Left lung (tissue), 10 donors: ENCODE measurements around the gene GABBR1. TPM values are rescaled to one million over a fixed set of nuclear protein-coding genes. Genes with fewer than 3 reads are reported as not detected.
"Not testable (repeated sequence)": the region's sequence is repeated elsewhere in the genome, so short reads cannot be mapped to it uniquely, and the experiment has no call there.

Experiments
- ATAC-seq: fragments of 200-7000 bp; cut with Tn5 transposase; one replicate; pipeline ENCODE4 v1.9.1; 2020; ENCODE audit warnings: moderate library complexity
- DNase-seq, 4 donors: peaks; one replicate each; pipeline ENCODE4 v3.0.0-alpha.2; 2013 to 2020
- H3K27ac ChIP-seq, 2 donors: fragments of 200-600 bp; sonication (generic) in 1 of 2; one replicate each; pipeline versions ENCODE4 v1.5.0 to v1.8.0; 2020 to 2021
- H3K27me3 ChIP-seq, 2 donors: fragments of 200-600 bp; sonication (generic) in 1 of 2; one replicate each; pipeline versions ENCODE4 v1.5.0 to v1.8.0; 2020 to 2021
- H3K36me3 ChIP-seq, 2 donors: fragments of 200-600 bp; sonication (generic) in 1 of 2; one replicate each; pipeline versions ENCODE4 v1.5.0 to v1.8.0; 2020 to 2021
- H3K4me1 ChIP-seq, 2 donors: fragments of 200-600 bp; one replicate each; pipeline ENCODE4 v1.8.0; 2021
- H3K4me3 ChIP-seq, 2 donors: fragments of 200-600 bp; sonication (generic) in 1 of 2; one replicate each; pipeline versions ENCODE4 v1.5.0 to v1.8.0; 2020 to 2021; ENCODE audit warnings: mild to moderate bottlenecking in 1 of 2
- H3K9me3 ChIP-seq, 2 donors: fragments of 200-600 bp; sonication (generic) in 1 of 2; one replicate each; pipeline versions ENCODE4 v1.5.0 to v1.8.0; 2020 to 2021
- intact Hi-C, 2 donors: fragments of 100-400 bp; cut with DNase I; formaldehyde crosslinking; loops; one replicate each; pipeline versions ENCODE4 v1.11.2 to v1.14.2; 2022
- polyA plus RNA-seq, 6 donors: library from polyadenylated mRNA; unstranded; fragments of 120-200 nt; gene quantifications; one replicate each; pipeline ENCODE4 v1.2.1, GENCODE V29; 2013; ENCODE audit not compliant: insufficient read length in 6 of 6
- total RNA-seq, 2 donors: library from RNA; stranded (reverse); fragmentation: NEBNext Ultra II Directional; extraction: Animal tissue kit (Norgen Biotek cat#: 25700); gene quantifications; one replicate each; pipeline ENCODE4 v1.2.1, GENCODE V29; 2021
- TF ChIP-seq, protein P1 (sequence below), 2 donors: fragments of 200-600 bp; sonication (generic) in 1 of 2; IDR thresholded peaks; one replicate each; pipeline versions ENCODE4 v1.5.0 to v1.8.0; 2021; ENCODE audit warnings: antibody characterized with exemption in 2 of 2
- donor health status: DM: no; HTN: yes; CAD: no.
- donor health status: DM: no; HTN: no; CAD: no.

GABBR1 gene
- total and polyA plus RNA-seq, 8 donors: 25.0 to 122 (median 92.0) TPM

DNA sequence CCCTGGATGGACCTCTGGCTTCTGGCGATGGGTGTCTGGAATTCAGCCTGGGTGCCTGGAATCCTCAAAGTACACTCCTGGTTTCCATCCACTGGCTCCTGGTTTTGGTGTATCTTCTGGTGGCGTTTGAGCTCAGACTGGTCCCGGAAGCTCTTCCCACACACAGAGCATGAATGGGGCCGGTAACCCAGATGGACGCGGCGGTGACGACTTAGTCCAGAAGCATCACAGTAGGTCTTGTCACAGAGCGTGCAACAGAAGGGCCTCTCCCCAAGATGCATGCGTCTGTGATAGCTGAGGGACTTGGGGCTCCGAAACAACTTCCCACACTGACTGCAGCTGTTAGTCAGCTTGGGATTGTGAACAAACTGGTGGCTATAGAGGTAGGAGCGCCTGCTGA lies 40.2 kb upstream of the GABBR1 start:
- H3K27me3 ChIP-seq: peaks cover 0 to 27% of the 10 kb centered on the region in 2 donors
- intact Hi-C loops: no loop called here
- H3K4me1 ChIP-seq: no peaks in the 10 kb centered on the region
- H3K27ac ChIP-seq: no peak overlapping the region
- no peak overlapping the region for H3K4me3 ChIP-seq
- ATAC-seq: no peak
- TF ChIP-seq, protein P1, sequence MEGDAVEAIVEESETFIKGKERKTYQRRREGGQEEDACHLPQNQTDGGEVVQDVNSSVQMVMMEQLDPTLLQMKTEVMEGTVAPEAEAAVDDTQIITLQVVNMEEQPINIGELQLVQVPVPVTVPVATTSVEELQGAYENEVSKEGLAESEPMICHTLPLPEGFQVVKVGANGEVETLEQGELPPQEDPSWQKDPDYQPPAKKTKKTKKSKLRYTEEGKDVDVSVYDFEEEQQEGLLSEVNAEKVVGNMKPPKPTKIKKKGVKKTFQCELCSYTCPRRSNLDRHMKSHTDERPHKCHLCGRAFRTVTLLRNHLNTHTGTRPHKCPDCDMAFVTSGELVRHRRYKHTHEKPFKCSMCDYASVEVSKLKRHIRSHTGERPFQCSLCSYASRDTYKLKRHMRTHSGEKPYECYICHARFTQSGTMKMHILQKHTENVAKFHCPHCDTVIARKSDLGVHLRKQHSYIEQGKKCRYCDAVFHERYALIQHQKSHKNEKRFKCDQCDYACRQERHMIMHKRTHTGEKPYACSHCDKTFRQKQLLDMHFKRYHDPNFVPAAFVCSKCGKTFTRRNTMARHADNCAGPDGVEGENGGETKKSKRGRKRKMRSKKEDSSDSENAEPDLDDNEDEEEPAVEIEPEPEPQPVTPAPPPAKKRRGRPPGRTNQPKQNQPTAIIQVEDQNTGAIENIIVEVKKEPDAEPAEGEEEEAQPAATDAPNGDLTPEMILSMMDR (IDR thresholded peaks at IDR 0.05): no peak
- no peaks in the 10 kb centered on the region for H3K9me3 ChIP-seq
- no peaks in the 10 kb centered on the region for H3K36me3 ChIP-seq
- DNase-seq: no peak

DNA sequence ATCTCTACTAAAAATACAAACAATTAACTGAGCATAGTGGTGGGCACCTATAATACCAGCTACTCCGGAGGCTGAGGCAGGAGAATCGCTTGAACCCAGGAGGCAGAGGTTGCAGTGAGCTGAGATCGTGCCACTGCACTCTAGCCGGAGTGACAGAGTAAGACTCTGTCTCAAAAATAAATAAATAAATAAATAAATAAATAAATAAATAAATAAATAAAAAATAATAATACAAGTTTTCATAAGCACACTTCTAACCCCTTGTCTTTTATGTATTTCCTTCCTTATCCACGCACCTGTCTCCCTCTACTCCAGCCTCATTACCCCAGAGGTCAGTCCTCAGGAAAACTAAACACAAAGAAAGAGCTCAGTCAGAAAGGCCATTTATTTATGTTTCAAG lies 39.1 kb upstream of the GABBR1 start:
- ATAC-seq, H3K27ac ChIP-seq, H3K4me1 ChIP-seq, H3K36me3 ChIP-seq, H3K4me3 ChIP-seq, DNase-seq, intact Hi-C loops, H3K9me3 ChIP-seq: not testable (repeated sequence)
- H3K27me3 ChIP-seq: peaks cover 0 to 32% of the 10 kb centered on the region in 2 donors

DNA sequence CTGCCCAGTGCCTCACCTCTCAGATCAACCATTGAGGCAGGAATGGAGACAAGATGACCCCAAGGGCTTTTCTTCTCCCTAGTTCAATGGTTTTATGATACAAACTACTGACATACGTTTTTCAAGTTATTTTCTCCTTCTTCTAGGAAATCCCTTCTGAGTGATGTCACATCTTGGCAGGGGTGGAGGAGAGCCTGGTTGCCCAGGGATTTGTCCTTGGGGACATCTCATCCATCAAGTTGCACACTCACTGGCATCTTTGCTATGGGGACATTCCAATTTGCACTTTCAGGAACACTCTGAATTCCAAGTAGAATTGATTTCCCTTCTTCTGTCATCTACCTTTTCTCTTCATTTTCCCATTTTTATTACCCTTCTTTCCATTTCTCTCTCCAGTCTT lies 38.0 kb upstream of the GABBR1 start:
- Histone ChIP-seq H3K9me3 (no peaks in the 10 kb centered on the region), H3K27ac (no peak overlapping the region), H3K4me3 (no peak overlapping the region), H3K27me3 (peaks cover 0 to 39% of the 10 kb centered on the region in 2 donors), H3K36me3 (no peaks in the 10 kb centered on the region), H3K4me1 (no peaks in the 10 kb centered on the region)
- DNase-seq (no peak), ATAC-seq (no peak)
- intact Hi-C loops: no loop called here
- TF ChIP-seq, protein P1 (IDR thresholded peaks at IDR 0.05): no peak

DNA sequence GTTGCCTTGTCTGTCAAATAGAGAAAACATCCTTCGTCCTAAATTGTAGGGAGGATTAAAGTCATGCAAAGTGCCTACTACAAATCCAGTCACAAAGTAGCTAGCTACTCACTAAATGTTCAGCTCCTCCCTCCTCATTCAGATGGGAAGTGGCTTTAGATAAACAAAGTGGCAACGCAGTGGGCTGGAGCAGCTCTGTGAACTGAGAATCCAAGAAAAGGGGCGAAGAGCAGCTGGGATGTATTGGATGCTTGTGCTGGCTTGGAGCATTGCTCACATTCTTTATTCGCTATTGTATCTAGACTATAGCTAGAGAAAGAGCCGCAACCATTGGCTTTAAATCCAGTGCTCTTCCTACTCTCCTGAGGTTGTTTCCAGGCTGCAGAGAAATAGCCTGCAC lies 34.2 kb upstream of the GABBR1 start:
- no peaks in the 10 kb centered on the region for H3K4me1 ChIP-seq
- no peaks in the 10 kb centered on the region for H3K36me3 ChIP-seq
- TF ChIP-seq, protein P1 (IDR thresholded peaks at IDR 0.05): no peak
- H3K27me3 ChIP-seq: peaks cover 5 to 62% of the 10 kb centered on the region in 2 donors
- ATAC-seq: no peak
- H3K9me3 ChIP-seq: no peaks in the 10 kb centered on the region
- intact Hi-C loops: no loop called here
- DNase-seq: no peak
- no peak overlapping the region for H3K27ac ChIP-seq
- no peak overlapping the region for H3K4me3 ChIP-seq

DNA sequence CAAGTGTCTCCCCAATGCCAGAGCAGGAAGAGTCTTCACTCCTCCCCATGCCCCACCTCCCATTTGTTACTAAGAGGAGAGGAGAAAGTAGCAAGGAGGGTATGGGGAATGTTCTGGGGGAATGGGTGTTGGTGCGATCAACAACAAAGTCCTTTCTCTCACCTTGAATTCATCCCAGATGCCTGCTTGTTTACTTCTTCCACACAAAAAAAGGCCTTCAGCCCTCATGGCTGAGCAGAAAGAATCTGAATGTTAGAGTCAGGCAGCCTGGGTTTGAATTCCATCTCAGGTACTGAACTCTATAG lies 33.8 kb upstream of the GABBR1 start:
- Histone ChIP-seq H3K27me3 (peaks cover 6 to 66% of the 10 kb centered on the region in 2 donors), H3K27ac (no peak overlapping the region), H3K4me1 (no peaks in the 10 kb centered on the region), H3K9me3 (no peaks in the 10 kb centered on the region), H3K36me3 (no peaks in the 10 kb centered on the region), H3K4me3 (no peak overlapping the region)
- TF ChIP-seq, protein P1 (IDR thresholded peaks at IDR 0.05): no peak
- DNase-seq (no peak), ATAC-seq (no peak)
- intact Hi-C loops: no loop called here
